HG03442 (cell line): ENCODE measurements around the gene MAML3.

Experiments used
- ATAC-seq: cut with Tn5 transposase; IDR thresholded peaks from one replicate; pipeline ENCODE4 v1.9.1; 2021; ENCODE audit warnings: mild to moderate bottlenecking, moderate library complexity; ENCODE audit not compliant: unreplicated experiment

The MAML3 gene

GRCh38 chr4:139797287-139797686 is 356.7 kb downstream of the MAML3 start:
- ATAC-seq = no peak

GRCh38 chr4:139795527-139796314 is 358.3 kb downstream of the MAML3 start:
- ATAC-seq = no peak

- no peak for ATAC-seq
Measured at GRCh38 chr4:139794158-139794954, 359.6 kb downstream of the MAML3 start.

DNA sequence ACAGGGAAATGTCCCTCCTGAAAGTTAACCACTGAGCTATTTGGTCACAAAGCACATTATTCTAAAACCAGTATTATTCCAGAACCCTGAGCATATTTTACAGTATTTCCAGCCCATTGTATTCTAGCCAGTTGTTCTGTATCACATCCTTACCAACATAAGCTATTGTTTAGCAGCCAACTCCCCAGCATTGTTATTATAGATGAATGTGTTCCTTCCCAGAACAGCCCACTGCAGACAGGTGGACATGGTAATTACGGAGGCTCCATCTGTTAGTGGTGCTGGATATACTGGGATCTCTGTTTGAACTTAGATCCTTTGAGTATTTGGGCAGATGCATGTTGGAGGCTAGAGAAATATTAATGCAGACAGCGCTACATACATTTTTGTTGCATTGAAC is 362.3 kb downstream of the MAML3 start:
- no peak for ATAC-seq

GRCh38 chr4:139790291-139790690 is 363.7 kb downstream of the MAML3 start:
- ATAC-seq = no peak

- no peak for ATAC-seq
Measured at GRCh38 chr4:139789096-139789654, 364.8 kb downstream of the MAML3 start.

- no peak for ATAC-seq
Measured at GRCh38 chr4:139786494-139787354, 367.3 kb downstream of the MAML3 start.

- ATAC-seq = no peak
Measured at GRCh38 chr4:139785356-139785755, 368.6 kb downstream of the MAML3 start.

DNA sequence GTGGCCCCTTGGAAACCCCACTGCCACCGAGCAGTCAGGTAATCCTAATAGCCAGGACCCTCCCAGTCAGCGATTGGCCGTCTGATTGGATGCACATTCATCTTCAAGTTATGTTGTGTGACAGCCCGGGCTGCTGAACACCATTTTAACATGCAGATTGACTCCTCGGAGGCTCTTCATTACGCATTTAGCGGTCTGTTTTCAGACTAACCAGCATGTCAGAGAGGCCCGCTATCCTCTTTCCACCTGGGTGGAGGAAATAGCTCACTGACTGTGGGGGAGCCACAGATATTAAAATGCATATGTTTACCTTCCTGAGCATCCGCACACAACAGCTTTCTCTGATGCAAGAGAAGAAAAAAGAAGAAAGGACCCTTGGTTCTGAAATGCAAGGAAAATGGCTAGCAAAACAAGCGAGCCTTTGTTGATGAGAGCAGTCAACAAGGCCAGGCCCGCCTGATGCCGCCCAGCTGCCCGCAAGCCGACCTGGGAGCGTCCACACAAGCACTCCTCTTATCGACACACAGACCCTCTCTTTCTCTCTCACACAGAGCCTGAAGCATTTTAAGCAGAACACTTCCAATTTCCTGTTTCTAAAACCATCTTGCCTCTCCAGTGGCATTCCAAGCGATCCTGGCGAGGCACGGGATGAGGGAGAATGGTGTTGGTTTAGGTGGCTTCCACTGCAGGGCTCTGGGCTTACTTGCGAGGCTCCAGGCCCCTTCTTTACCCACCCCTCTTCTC is 370.1 kb downstream of the MAML3 start:
- no peak for ATAC-seq

GRCh38 chr4:139782926-139783522 is 371.0 kb downstream of the MAML3 start:
- ATAC-seq = no peak

- ATAC-seq = no peak
Measured at GRCh38 chr4:139781066-139781465, 372.9 kb downstream of the MAML3 start.

DNA sequence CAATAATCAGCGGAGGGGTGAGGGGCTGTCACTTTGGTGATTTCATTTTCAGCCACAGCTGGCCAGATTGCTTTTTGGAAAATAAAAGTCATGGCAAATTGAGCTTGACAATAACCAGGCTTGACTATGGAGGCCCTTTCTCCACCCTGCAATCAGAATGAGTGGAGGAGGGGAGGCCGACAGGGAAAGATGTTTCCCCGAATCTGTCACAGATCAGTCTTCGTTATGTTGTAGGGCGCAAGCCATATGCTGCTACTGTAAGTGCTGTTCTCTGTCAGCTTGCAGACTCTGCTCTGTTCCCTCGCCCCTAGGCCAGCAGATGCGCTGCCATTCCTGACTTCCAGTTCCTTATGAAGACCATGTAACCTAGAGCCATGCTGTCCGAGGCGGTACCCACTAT is 374.3 kb downstream of the MAML3 start:
- no peak for ATAC-seq

- no peak for ATAC-seq
Measured at GRCh38 chr4:139777757-139778156, 376.2 kb downstream of the MAML3 start.

- no peak for ATAC-seq
Measured at GRCh38 chr4:139776235-139776634, 377.7 kb downstream of the MAML3 start.

GRCh38 chr4:139774759-139775487 is 379.1 kb downstream of the MAML3 start:
- no peak for ATAC-seq

- ATAC-seq = no peak
Measured at GRCh38 chr4:139773560-139774318, 380.2 kb downstream of the MAML3 start.

- no peak for ATAC-seq
Measured at GRCh38 chr4:139770361-139770760, 383.6 kb downstream of the MAML3 start.

DNA sequence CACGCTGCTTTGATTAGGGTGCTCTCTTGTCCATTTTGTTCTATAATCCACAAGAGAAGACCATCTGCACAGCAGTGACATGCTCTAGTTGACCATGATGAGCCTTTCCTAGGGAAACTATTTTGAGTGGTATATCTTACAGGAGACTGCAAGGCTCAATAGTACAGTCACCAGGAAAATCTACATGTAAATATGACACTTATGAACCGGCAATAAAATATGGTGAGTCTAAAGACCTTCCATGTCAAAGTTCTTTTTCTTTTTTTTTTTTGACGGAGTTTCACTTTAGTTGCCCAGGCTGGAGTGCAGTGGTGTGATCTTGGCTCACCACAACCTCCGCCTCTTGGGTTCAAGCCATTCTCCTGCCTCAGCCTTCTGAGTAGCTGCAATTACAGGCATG is 384.6 kb downstream of the MAML3 start:
- no peak for ATAC-seq
